ENCODE results near the gene NUCKS1. TPM values are rescaled to one million over a fixed set of nuclear protein-coding genes. Genes with fewer than 3 reads are reported as not detected.
A peak's percentile ranks its signal among the peaks of the same experiment; 100 is the strongest.

The NUCKS1 gene
- total and polyA plus RNA-seq, 7 experiments from 2014 or later, result 12.5 to 164 (median 117) TPM

GRCh38 chr1:205676002-205676401 lies 74.0 kb downstream of the NUCKS1 start:
- Histone ChIP-seq H3K27me3 (ENCODE audit: control insufficient read depth in 2 of 2, insufficient read depth in 2 of 2, low read length in 2 of 2) (peaks cover 0 to 4% of the 10 kb centered on the region in 2 donors), H3K27ac (ENCODE audit: low read depth, low read length) (no peak overlapping the region), H3K9me3 (ENCODE audit: control insufficient read depth in 2 of 3, low read length in 3 of 3) (no peaks in the 10 kb centered on the region), H3K36me3 (ENCODE audit: control insufficient read depth in 2 of 3, insufficient read depth in 3 of 3, low read length in 3 of 3) (no peaks in the 10 kb centered on the region), H3K4me1 (ENCODE audit: control insufficient read depth in 2 of 2, insufficient read depth in 2 of 2, low read length in 2 of 2) (peaks cover 4 to 10% of the 10 kb centered on the region in 2 donors), H3K4me3 (ENCODE audit: low read length) (no peak overlapping the region)
- Mint-ChIP-seq H3K4me1 (peaks cover 5 to 12% (median 12%) of the 10 kb centered on the region in 7 donors), H3K27me3 (peaks cover 12 to 26% (median 17%) of the 10 kb centered on the region in 5 donors), H3K27ac (no peak overlapping the region), H3K36me3 (no peaks in the 10 kb centered on the region), H3K4me3 (no peak overlapping the region), H3K9me3 (no peaks in the 10 kb centered on the region)
- ChIA-PET CTCF (no interaction called here), POLR2A (interaction anchor here (0.7 kb wide), 1 partner anchor 84 kb away, joined by 4 read pairs; no protein-coding TSS in a partner anchor)
- intact Hi-C loops (cut with micrococcal nuclease), result no loop called here
- no peak for ATAC-seq
- no peak for DNase-seq

DNA sequence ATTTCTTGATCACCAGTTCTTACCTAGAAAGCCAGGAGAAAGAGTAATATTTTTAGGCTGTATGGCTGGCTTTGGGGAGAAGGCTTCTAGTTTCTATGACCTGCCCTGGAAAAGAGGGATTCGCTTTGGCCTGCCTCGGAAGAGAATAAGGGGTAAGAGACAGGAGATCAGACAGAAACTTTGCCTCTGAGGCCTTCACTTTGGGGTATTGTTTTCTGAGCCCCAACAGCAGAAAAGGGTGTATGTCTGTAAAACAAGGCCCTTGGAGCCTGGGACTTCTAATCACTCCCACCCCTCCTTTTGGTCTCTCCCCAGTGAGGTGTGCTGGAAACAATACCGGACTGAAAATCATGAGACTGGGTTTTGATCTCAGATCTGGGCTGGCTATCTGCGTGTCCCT lies 74.7 kb downstream of the NUCKS1 start:
- peaks cover 7 to 22% (median 17%) of the 10 kb centered on the region in 5 donors for H3K27me3 Mint-ChIP-seq
- H3K27me3 ChIP-seq (ENCODE audit: control insufficient read depth in 2 of 2, insufficient read depth in 2 of 2, low read length in 2 of 2), result peaks cover 0 to 4% of the 10 kb centered on the region in 2 donors
- H3K36me3 ChIP-seq (ENCODE audit: control insufficient read depth in 2 of 3, insufficient read depth in 3 of 3, low read length in 3 of 3), result no peaks in the 10 kb centered on the region
- no peak overlapping the region for H3K4me3 ChIP-seq (ENCODE audit: low read length)
- H3K9me3 ChIP-seq (ENCODE audit: control insufficient read depth in 2 of 3, low read length in 3 of 3), result no peaks in the 10 kb centered on the region
- DNase-seq (no peak), ATAC-seq (no peak)
- H3K4me1 ChIP-seq (ENCODE audit: control insufficient read depth in 2 of 2, insufficient read depth in 2 of 2, low read length in 2 of 2), result peaks cover 4 to 10% of the 10 kb centered on the region in 2 donors
- H3K27ac ChIP-seq (ENCODE audit: low read depth, low read length), result no peak overlapping the region
- CTCF ChIA-PET, result no interaction called here
- POLR2A ChIA-PET, result interaction anchor here (0.6 kb wide), 1 partner anchor 82 kb away, joined by 5 read pairs; no protein-coding TSS in a partner anchor
- no peak overlapping the region for H3K4me3 Mint-ChIP-seq
- intact Hi-C loops (cut with micrococcal nuclease), result no loop called here
- H3K27ac Mint-ChIP-seq, result no peak overlapping the region
- H3K9me3 Mint-ChIP-seq, result no peaks in the 10 kb centered on the region
- H3K4me1 Mint-ChIP-seq, result peaks cover 0 to 8% (median 7%) of the 10 kb centered on the region in 7 donors
- no peaks in the 10 kb centered on the region for H3K36me3 Mint-ChIP-seq

GRCh38 chr1:205672970-205673369 lies 77.0 kb downstream of the NUCKS1 start:
- ATAC-seq, result no peak
- H3K9me3 Mint-ChIP-seq, result no peaks in the 10 kb centered on the region
- Histone ChIP-seq H3K27ac (ENCODE audit: low read depth, low read length) (no peak overlapping the region), H3K4me3 (ENCODE audit: low read length) (no peak overlapping the region), H3K36me3 (ENCODE audit: control insufficient read depth in 2 of 3, insufficient read depth in 3 of 3, low read length in 3 of 3) (no peaks in the 10 kb centered on the region), H3K9me3 (ENCODE audit: control insufficient read depth in 2 of 3, low read length in 3 of 3) (no peaks in the 10 kb centered on the region), H3K4me1 (ENCODE audit: control insufficient read depth in 2 of 2, insufficient read depth in 2 of 2, low read length in 2 of 2) (no peaks in the 10 kb centered on the region), H3K27me3 (ENCODE audit: control insufficient read depth in 2 of 2, insufficient read depth in 2 of 2, low read length in 2 of 2) (no peaks in the 10 kb centered on the region)
- intact Hi-C loops (cut with micrococcal nuclease), result no loop called here
- DNase-seq, result no peak
- peaks cover 7 to 29% (median 19%) of the 10 kb centered on the region in 5 donors for H3K27me3 Mint-ChIP-seq
- no peak overlapping the region for H3K4me3 Mint-ChIP-seq
- ChIA-PET POLR2A (no interaction called here), CTCF (interaction anchor here (0.8 kb wide), 1 partner anchor 13 kb away, joined by 3 read pairs; no protein-coding TSS in a partner anchor)
- H3K36me3 Mint-ChIP-seq, result no peaks in the 10 kb centered on the region
- H3K4me1 Mint-ChIP-seq, result no peaks in the 10 kb centered on the region
- H3K27ac Mint-ChIP-seq, result no peak overlapping the region

- no peaks in the 10 kb centered on the region for H3K9me3 Mint-ChIP-seq
- no peak for ATAC-seq
- POLR2A ChIA-PET, result no interaction called here
- peaks cover 7 to 30% (median 19%) of the 10 kb centered on the region in 5 donors for H3K27me3 Mint-ChIP-seq
- no peak overlapping the region for H3K4me3 ChIP-seq (ENCODE audit: low read length)
- intact Hi-C loops (cut with micrococcal nuclease), result no loop called here
- no peak for DNase-seq
- no peak overlapping the region for H3K27ac ChIP-seq (ENCODE audit: low read depth, low read length)
- no peaks in the 10 kb centered on the region for H3K4me1 Mint-ChIP-seq
- no peaks in the 10 kb centered on the region for H3K36me3 Mint-ChIP-seq
- H3K27me3 ChIP-seq (ENCODE audit: control insufficient read depth in 2 of 2, insufficient read depth in 2 of 2, low read length in 2 of 2), result no peaks in the 10 kb centered on the region
- no peaks in the 10 kb centered on the region for H3K9me3 ChIP-seq (ENCODE audit: control insufficient read depth in 2 of 3, low read length in 3 of 3)
- CTCF ChIA-PET, result interaction anchor here (0.5 to 0.8 kb wide), 2 partner anchors 12 to 145 kb away, joined by 3 read pairs; no protein-coding TSS in a partner anchor
- no peaks in the 10 kb centered on the region for H3K36me3 ChIP-seq (ENCODE audit: control insufficient read depth in 2 of 3, insufficient read depth in 3 of 3, low read length in 3 of 3)
- H3K4me3 Mint-ChIP-seq, result no peak overlapping the region
- H3K27ac Mint-ChIP-seq, result no peak overlapping the region
- no peaks in the 10 kb centered on the region for H3K4me1 ChIP-seq (ENCODE audit: control insufficient read depth in 2 of 2, insufficient read depth in 2 of 2, low read length in 2 of 2)
These were observed 77.5 kb downstream of the NUCKS1 start for GRCh38 chr1:205672395-205672889.

DNA sequence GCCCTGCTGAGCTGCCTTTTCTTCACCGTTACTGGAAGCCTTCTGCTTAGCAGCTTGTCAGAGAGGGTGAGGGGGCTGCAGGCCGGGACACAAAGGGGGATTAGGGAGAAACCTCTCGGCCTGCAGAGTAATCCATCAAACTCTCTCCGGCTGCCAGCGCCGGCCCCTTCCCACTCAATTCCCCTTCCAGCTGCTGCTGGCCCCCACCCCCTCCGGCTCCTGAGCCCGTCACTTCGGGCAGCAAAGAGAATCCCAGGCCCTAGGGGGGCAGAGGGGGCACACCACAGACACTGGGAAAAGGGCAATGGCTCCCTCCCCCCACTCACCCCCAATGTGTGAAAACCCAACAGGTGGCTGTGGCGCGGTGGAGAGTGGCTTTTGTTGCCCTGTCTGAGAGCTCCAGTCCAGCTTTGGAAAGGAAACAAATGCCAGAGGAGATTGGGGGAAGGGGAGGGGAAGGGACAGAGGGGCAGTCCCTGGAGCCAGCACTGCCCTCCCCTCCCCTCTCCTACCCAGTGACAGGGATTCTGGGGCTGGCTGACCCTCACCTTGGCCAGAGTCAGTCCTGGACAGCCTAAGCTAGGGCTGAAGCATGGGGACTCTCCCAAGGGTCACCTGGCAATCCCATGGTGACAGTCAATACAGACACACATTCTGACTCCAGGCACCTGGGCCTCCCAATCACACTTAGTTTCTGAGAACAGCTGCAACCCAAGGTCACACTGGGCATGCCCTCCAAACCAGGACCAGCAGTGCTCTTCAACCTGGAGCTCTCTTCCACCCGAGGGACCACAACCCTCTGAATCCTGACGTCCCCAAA lies 79.2 kb downstream of the NUCKS1 start:
- H3K27ac ChIP-seq (ENCODE audit: low read depth, low read length), result no peak overlapping the region
- POLR2A ChIA-PET, result interaction anchor here (0.6 kb wide), 1 partner anchor 78 kb away, joined by 3 read pairs; no protein-coding TSS in a partner anchor
- Mint-ChIP-seq H3K27ac (peak overlapping the region in 1 of 9 donors; percentile 9), H3K36me3 (no peaks in the 10 kb centered on the region), H3K4me3 (no peak overlapping the region), H3K27me3 (peaks cover 0 to 24% (median 12%) of the 10 kb centered on the region in 5 donors), H3K4me1 (no peaks in the 10 kb centered on the region), H3K9me3 (no peaks in the 10 kb centered on the region)
- intact Hi-C loops (cut with micrococcal nuclease), result no loop called here
- no peak for DNase-seq
- no peaks in the 10 kb centered on the region for H3K36me3 ChIP-seq (ENCODE audit: control insufficient read depth in 2 of 3, insufficient read depth in 3 of 3, low read length in 3 of 3)
- H3K9me3 ChIP-seq (ENCODE audit: control insufficient read depth in 2 of 3, low read length in 3 of 3), result no peaks in the 10 kb centered on the region
- no peaks in the 10 kb centered on the region for H3K27me3 ChIP-seq (ENCODE audit: control insufficient read depth in 2 of 2, insufficient read depth in 2 of 2, low read length in 2 of 2)
- CTCF ChIA-PET, result no interaction called here
- ATAC-seq, result no peak
- H3K4me3 ChIP-seq (ENCODE audit: low read length), result no peak overlapping the region
- H3K4me1 ChIP-seq (ENCODE audit: control insufficient read depth in 2 of 2, insufficient read depth in 2 of 2, low read length in 2 of 2), result no peaks in the 10 kb centered on the region

GRCh38 chr1:205670150-205670446 lies 79.9 kb downstream of the NUCKS1 start:
- Histone ChIP-seq H3K4me3 (ENCODE audit: low read length) (no peak overlapping the region), H3K4me1 (ENCODE audit: control insufficient read depth in 2 of 2, insufficient read depth in 2 of 2, low read length in 2 of 2) (no peaks in the 10 kb centered on the region), H3K27me3 (ENCODE audit: control insufficient read depth in 2 of 2, insufficient read depth in 2 of 2, low read length in 2 of 2) (no peaks in the 10 kb centered on the region), H3K36me3 (ENCODE audit: control insufficient read depth in 2 of 3, insufficient read depth in 3 of 3, low read length in 3 of 3) (no peaks in the 10 kb centered on the region), H3K9me3 (ENCODE audit: control insufficient read depth in 2 of 3, low read length in 3 of 3) (no peaks in the 10 kb centered on the region), H3K27ac (ENCODE audit: low read depth, low read length) (no peak overlapping the region)
- no peak for DNase-seq
- ATAC-seq, result no peak
- no peaks in the 10 kb centered on the region for H3K9me3 Mint-ChIP-seq
- H3K4me1 Mint-ChIP-seq, result no peaks in the 10 kb centered on the region
- H3K27me3 Mint-ChIP-seq, result peaks cover 0 to 18% (median 8%) of the 10 kb centered on the region in 5 donors
- intact Hi-C loops (cut with micrococcal nuclease), result no loop called here
- CTCF ChIA-PET, result interaction anchor here (0.6 kb wide), 1 partner anchor 361 kb away, joined by 3 read pairs; no protein-coding TSS in a partner anchor
- H3K36me3 Mint-ChIP-seq, result no peaks in the 10 kb centered on the region
- no peak overlapping the region for H3K4me3 Mint-ChIP-seq
- H3K27ac Mint-ChIP-seq, result no peak overlapping the region
- POLR2A ChIA-PET, result no interaction called here
